NCI-H128 (cell line): ENCODE measurements around the gene IDH3A.

Experiments used
- DNase-seq: peaks from one replicate; lab custom pipeline; 2025; ENCODE audit not compliant: unreplicated experiment; lab: John Stamatoyannopoulos, UW

IDH3A gene

DNA sequence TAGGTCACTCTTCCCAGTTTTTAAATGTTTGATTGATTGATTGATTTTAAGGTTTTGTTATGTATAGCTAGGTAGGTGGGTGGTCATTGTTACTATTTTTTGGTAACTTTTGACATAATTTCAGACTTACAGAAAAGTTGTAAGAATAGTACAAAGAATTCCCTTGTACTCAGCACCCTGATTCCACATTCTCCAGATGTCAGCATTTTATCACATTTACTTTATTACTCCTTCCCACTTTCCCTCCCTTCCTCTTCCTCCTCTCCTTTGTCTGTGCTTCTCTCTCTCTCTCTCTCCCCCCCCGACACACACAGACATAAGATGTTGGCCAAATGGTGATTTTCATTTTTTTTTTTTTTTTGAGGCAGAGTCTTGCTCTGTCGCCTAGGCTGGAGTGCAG lies 14.8 kb downstream of the IDH3A start:
- DNase-seq = no peak

DNA sequence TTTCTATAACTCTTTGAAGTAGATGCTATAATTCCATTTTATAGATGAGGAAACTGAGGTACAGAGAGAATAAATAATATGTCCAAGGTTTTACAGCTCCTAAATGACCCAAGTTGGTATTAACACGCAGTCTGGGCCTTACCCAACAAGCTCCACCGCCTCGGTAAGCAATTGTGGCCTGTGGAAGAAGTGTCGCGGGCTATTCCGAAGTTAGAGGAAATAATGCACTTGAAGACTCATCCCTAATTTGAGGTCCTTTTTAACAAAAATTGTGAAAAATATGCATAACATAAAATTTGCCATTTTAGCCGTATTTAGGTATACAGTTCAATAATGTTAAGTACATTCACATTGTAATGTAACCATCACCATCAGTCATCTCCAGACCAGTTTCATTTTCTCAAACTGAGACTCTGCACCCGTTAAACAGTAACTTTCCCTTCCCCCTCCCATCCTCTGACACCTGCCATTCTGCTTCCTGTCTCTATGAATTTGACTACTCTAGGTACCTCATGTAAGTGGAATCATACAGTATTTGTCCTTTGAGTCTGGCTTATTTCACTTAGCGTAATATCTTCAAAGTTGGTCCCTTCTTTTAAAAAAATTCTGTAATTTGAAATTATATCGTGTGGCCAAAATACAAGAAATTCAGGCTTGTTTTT lies 18.2 kb downstream of the IDH3A start:
- no peak for DNase-seq

DNA sequence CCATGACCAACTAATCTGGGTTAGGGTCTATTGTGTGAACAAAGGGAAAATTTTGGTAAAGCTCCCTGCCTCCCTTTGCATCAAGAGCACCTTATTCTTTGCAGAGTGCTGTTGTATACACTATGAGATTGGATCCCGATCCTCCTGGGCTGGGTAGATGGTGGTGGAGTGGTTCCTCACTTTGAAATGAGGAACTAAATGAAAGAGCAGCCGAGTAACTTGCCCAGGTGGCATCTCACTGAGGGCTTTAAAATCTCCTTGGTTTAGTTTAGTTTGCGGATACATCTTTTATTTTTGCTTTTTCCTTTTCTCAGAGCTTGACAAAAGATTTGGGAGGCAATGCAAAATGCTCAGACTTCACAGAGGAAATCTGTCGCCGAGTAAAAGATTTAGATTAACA lies 19.4 kb downstream of the IDH3A start:
- no peak for DNase-seq

DNA sequence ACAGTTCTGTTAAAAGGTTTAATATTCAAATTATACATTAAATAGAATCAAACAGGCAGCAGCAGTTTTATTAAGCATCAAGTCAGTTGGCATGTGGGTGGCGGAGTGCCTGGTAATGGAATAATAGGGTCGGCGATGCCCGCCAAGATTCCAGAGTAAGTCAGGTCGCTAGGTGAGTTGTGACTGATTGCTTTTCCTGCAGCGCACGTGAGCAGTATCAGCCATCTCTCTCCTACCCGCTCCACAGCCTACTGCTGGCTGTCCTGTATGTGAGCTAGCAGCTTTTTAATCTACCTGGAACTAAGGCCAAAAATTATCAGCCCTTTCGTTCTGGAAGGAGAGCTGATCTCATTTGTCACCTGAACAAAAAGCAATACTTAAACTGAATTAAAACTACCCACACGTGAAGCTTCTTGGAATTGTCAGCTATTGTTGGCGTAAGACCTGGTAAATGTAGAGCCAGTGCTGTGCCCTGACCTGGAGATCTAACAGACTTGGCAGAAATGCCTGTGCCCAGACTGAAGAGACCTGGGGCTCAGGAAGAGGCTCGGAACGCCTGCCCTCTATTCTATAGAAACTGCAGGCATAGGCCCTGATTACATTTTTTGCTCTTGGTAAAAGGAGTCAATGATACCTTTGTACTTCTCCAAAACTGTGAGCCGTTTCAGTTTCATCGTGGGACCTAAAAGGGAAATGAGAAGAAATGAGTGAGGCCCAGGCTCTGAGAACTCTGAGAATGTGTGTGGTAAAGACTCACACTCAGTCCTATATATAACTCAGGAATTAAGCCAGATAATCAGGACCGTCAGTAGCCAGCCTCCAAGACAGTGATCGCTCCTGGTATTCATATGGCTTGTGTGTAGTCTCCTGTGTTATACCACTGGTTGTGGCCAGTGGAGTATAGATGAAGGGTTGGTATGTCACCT lies 21.9 kb downstream of the IDH3A start:
- DNase-seq = no peak

DNA sequence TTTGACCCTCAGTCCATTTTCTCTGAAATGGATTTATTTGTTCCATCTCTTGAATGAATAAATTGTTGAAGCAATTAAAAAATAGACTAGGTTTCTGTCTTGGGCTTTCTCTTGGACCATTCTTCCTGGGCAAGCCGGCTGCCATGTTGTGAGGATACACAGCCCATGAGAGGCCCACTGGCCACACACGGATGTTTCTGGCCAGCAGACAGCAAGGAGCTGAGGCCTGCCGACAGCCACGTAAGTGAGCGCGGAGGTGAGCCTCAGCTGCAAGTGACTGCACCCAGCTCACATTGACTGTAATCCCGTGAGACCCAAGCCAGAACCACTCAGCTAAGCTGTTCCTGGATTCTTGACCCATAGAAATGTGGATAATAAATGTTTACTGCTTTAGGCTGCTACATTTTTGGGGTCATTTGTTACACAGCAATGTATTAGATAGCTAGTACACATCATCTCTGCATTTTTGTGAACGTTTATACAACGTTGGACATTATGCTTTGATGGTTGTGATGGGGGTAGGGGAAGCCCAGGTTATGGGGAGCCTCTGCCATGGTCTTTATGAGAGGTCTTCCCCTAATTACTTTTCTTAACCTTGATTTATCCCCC lies 22.8 kb downstream of the IDH3A start:
- no peak for DNase-seq

DNA sequence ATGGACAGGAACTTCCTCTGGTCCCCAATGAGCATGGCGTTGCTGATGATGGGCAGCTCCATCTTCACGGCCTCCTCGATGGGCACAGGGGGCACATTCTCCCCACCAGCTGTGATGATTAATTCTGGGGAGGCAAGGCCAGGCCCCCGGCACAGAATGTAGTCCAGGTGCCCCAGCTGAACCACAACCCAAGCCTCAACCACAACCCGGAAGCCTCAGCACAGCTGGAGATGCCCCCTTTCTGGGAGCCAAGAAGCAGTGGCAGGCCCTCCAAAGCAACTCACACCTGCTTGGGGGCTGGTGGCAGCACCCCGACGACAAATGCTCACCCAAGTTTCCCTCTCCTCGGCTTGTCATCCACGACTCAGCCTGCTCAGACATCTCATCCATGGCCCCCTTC lies 25.2 kb downstream of the IDH3A start:
- DNase-seq = no peak

DNA sequence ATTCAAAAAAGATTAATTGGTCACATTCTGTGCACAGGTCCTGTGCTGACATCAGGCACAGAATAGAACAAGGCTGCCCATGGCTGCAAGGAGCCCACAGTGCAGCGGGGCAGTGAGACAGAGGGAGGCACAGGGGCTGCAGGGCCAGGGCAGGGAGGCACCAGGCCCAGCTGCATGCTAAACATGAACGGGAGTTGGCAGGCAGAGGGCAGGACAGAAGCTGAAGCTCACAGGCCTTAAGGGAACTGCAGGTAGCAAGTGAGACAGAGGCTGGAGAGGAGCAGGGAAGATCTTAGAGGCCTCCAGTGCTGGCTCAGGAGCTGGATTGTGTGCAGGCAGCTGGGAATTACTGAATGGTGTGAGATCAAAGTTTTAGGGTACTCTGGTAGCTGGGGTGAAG lies 26.2 kb downstream of the IDH3A start:
- DNase-seq = no peak

DNA sequence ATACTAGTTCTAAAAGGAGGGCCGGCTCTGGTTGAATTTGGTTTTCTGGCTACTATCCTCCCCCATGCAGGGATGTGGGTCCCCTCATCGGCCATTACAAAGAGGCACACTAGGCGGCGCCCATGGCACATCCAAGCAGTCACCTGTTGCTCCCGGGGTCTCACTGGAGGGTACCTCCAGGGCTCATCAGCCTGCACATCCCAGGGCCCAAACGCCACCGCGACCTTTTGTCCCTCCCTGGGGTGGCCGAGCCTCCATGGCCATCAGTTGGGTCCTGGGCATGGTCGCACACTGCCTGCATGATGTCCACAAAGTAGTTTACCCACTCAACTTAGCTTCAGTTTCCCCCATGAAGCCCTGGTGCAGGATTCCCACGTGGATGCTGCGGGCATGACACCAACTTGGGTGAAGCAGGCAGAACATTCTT lies 28.3 kb downstream of the IDH3A start:
- DNase-seq = no peak

DNA sequence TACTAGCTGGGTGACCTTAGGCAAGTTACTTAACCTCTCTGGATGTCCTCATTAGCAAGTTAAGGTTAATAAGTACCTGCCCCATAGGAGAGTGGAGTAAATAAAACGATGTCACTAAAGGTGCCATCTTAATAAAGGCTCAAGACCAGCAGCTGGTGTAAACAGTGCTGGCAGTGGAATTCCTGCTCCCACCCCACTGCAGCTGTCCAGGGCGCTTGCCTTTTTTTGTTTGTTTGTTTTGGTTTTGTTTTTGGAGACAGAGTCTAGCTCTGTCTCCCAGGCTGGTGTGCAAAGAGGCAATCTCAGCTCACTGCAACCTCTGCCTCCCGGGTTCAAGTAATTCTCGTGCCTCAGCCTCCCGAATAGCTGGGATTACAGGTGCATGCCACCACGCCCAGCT lies 28.9 kb downstream of the IDH3A start:
- DNase-seq = no peak

DNA sequence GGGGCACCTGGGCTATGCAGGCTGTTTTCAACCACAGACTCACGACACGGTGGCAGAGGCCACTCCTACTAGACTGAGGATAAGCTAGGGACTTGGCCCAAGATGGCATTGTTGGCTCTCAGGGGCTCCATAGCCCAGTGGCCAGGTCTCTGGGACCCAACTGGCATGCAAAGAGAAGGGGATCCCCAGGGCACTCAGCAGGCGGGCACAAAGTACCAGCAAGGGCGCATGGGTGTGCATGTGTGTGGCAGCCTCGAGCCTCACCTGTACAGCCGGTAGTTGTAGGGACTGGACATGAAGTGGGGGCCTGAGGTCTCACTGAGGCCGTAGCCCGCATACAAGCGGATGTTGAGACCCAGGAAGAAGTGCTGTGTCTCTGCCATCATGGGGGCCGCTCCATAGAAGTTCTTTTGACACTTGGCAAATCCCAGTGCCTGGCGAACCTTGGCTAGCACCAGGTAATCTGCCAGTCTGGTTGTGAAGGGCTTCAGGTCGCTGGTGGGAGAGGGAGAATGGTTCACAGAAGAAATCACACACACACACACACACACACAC lies 30.2 kb downstream of the IDH3A start:
- no peak for DNase-seq

DNA sequence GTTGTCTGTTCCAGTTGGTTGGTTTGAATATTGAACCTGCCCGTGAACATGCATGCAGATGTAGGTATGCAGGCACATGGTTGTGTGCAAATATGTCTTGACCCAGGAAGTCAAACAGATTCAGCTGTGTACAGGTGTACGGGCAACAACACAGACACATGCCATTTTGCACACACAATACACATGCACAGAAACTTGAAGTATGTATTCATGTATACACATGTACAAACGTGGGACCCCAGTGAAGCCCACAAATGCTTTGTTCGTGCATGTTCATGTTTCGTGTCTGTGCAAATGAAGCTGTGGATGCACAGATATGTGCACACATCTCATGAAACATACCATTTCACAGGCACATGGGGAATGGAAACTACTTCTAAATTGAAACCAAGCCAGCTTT lies 30.7 kb downstream of the IDH3A start:
- no peak for DNase-seq

DNA sequence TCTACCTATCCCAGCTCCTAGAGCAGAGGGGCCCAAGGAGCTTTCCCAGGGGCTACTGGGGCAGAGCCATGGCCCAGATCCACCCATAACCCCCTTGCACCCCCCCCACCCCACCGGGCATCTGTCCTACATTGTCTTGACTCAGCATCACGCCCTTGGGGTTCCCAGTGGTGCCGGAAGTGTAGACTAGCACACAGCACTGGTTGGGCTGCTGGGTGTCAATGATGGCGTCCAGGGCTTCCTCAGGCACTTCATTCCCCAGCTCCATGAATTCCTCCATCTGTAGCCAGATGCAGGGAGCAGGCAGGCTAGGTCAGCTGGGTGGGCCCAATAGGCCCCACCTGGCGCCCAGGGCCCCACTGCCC lies 33.2 kb downstream of the IDH3A start:
- DNase-seq = no peak

DNA sequence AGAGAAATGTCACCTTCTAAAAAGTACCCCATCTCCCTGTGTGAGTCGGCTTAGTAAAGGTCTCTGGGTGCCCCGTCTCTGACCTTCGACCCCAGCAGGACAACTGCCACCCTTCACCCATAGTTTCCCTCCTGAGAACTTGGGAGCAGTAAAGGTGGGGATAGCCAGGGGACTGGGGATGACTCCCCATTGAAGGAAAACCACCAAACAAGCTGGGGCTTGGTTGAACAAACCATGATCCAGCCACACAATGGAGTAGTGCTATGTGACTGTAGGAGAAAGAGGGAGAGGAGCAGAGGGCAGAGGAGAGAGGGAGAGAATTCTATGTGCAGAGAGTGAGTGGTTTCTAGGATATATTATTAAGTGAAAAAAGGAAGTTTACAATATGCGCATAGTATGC lies 33.7 kb downstream of the IDH3A start:
- DNase-seq = no peak

DNA sequence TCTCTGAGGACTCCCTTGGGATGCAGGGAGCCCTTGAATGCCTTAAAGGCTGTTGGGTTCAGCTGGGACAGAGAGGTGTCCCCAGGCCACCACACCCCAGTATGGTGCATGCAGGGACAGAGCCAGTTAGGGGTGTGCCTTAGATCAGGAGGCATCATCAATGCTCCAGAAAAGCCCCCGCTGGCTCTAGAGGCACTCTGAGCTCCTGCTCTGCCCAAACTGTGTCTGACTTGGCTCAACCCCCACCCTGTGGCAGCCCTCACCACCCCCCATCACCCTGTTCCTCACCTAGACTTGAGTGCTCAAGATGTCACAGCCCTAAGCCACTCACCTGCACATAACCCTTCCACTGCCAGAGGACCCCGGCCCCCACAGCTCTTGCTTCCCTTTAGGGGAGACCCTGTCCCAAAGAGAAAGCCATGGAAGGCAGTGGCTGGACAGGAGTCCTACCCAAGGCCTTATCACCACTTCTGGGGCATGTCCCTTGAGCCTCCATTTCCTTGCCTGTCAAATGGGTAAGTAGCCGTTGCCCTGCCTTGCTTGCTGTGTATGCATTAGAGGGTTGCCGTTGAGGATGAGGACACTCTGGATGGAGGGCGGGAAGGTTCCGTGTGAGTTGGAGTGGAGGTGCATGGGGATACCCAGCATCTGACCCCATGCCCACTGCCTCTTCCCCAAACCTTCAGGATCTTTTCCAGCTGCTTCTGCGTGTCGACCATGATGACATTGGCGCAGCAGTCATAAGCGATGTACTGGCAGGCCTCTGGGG lies 43.8 kb downstream of the IDH3A start:
- DNase-seq = no peak

DNA sequence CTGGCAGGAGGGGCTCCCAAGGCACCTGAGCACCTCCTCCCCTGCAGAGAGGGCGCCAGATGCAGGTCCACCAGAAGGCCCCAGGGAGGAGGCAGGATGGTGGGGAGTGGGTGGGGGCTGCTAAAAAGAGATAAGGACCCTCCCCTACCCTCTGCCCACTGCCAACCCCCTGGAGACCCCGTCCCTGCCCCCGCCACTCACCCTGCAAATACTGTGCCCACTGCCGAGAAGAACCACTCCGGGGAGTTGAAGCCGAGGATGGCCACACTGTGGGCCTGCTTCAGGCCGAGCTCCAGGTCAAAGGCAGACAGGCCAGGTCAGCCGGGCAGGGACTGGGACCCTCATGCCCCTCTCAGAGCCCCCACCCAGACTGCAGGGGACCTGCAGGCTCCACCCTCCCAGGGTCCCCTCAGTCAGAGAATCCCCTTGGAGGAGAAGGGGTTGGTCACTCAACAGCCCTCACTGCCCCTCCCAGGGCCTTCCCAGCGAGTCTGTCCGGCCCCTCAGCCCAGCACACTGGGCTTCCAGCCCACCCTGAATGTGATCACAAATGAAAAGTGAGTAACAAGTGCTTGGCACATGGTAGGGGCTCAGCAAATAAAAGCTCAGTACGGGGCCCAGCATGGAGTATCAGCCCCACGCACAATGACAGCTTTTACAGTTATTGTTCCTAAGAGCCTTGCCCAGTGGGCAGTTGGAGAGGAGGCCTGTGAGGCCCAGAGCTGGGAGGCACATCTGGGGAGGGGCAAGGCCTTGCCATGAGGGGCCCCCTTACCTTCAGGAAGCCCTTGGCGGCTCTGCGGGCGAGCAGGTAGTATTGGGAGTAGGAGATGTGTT lies 44.8 kb downstream of the IDH3A start:
- no peak for DNase-seq

DNA sequence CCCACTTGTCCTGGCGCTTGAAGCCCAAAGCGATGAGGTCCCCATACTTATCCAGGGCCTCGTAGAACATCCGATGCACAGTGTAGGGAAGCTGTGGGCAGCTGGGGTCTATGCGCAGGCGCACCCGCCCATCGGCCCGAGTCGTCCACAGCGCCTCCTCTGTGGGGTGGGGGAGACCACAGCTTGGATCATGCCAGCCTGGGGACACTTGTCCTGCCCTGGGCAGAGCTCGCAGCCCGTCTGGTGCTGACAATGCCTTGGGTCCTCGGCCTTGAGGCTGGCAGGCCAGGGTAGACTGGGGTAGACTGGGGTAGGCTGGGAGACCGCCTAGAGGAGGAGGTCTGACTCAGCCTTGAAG lies 45.4 kb downstream of the IDH3A start:
- DNase-seq = no peak

DNA sequence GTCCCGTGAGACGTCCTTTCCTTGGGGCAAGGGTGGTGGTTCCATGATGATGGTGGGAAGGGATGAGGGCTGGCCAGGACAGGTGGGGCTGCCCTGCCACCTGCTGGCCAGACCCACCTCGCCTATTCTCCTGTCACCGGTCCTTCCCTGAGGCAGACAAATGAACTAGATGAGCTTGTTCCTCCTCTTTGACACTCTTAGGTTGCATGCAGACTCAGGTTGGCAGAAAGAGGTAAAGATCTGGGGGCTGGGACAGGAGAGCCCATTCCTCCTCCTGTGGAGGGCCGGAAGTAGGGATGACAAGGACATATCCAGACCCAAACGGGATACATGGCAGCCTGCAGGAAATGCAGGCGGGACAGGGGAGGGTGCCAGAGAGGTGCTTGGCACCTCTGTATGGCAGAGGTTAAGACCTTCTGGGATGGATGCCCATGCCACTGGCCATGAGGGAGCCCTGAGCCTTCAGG lies 46.6 kb downstream of the IDH3A start:
- no peak for DNase-seq

DNA sequence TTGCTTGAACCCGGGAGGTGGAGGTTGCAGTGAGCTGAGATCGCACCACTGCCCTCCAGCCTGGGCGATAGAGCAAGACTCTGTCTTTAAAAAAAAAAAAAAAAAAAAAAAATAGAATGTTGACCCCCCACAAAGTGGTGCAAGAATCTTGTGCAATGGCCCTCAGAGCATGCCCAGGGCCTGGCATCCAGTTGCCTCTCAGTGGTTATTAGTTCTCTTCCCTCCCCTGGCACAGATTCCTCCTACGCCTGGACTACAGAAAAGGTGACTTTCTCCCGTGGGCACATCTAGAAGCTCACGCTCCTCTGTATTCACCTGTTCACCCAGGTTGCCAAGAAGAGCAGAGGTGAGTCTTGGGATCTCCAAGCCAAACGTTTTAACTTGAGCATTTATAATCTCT lies 48.5 kb downstream of the IDH3A start:
- DNase-seq = no peak

DNA sequence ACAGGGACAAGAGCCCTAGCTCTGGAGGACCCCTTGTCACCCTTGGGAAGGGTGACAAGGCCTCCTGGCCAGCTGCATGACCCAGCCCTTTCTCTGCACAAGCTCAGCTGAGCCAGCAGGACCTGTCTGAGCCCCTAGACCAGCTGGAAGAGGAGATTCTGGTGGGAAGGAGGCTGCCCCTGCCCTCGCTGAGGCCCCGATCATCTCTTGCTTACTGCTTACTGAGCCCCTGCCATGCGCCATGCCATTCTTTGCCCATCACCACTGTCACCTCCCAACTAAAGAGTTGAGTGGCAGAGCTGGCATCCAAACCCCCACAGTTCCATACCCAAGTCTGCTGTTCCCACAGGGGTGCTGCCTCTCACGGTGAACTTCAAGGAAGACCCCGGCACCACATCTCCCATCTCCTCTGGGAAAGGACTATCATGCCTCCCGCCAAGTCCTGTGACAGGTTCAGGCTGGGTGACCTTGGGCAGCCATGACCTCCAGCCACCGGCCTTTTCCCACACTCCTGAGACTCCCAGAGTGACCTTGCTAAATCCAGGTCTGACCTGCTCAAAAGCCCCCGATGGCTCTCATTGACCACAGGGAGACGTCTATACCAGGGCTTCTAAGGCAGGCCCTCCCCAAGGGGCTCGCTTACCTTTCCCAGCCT lies 51.2 kb downstream of the IDH3A start:
- DNase-seq = no peak
